ENCODE measurements around the gene LNPK.
"Not testable (repeated sequence)": the region's sequence is repeated elsewhere in the genome, so short reads cannot be mapped to it uniquely, and the experiment has no call there.

The LNPK gene

GRCh38 chr2:175973373-175973772 is 28.7 kb downstream of the LNPK start:
- DNase-seq = no peak

- no peak for DNase-seq
Measured at GRCh38 chr2:175966839-175967238, 35.2 kb downstream of the LNPK start.

- no peak for DNase-seq
Measured at GRCh38 chr2:175965773-175966172, 36.3 kb downstream of the LNPK start.

GRCh38 chr2:175964195-175964594 is 37.9 kb downstream of the LNPK start:
- DNase-seq = no peak

DNA sequence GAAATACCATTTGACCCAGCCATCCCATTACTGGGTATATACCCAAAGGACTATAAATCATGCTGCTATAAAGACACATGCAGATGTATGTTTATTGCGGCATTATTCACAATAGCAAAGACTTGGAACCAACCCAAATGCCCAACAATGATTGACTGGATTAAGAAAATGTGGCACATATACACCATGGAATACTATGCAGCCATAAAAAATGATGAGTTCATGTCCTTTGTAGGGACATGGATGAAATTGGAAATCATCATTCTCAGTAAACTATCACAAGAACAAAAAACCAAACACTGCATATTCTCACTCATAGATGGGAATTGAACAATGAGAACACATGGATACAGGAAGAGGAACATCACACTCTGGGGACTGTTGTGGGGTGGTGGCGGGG is 38.9 kb downstream of the LNPK start:
- DNase-seq = not testable (repeated sequence)

GRCh38 chr2:175957845-175958244 is 44.2 kb downstream of the LNPK start:
- DNase-seq = no peak

DNA sequence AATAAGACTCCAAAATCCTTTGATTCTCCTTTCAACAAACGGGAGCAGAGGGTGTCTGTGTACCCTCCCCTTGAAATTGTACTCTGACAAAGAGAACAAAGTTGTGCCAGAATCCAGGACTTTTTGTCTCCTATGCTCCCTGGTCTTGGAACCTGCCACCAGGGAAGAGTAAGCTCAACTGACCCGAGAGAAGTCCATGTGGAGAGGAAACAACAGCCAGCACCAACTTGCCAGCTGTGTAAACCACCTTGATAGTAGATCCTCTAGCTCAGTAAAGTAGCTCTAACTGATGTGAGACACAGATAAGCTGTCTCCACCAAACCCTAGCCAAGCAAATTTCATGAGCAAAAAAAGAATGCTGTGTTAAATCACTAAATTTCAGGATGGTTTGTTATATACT is 46.9 kb downstream of the LNPK start:
- no peak for DNase-seq

GRCh38 chr2:175950512-175950911 is 51.6 kb downstream of the LNPK start:
- no peak for DNase-seq

GRCh38 chr2:175948191-175948590 is 53.9 kb downstream of the LNPK start:
- no peak for DNase-seq

DNA sequence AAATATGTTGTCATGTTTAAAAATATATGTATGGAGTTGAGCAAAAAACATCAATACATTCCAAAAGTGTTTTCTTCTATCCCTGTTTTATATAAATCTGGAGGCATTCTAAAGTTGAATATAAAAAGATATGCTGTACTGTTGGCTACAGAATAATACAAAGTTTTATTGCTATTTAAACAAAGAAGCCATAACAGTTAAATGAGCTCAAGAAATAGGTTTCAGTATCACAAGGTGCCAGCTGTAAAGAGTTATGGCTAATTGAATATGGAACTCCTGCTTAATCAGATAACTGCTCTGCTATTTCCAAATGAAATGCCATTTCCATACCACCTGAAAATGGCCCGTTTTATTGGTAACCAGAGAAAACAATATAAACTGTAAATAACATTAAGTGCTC is 55.0 kb downstream of the LNPK start:
- no peak for DNase-seq

GRCh38 chr2:175941699-175942098 is 60.4 kb downstream of the LNPK start:
- DNase-seq = no peak

GRCh38 chr2:175937216-175937615 is 64.9 kb downstream of the LNPK start:
- no peak for DNase-seq

DNA sequence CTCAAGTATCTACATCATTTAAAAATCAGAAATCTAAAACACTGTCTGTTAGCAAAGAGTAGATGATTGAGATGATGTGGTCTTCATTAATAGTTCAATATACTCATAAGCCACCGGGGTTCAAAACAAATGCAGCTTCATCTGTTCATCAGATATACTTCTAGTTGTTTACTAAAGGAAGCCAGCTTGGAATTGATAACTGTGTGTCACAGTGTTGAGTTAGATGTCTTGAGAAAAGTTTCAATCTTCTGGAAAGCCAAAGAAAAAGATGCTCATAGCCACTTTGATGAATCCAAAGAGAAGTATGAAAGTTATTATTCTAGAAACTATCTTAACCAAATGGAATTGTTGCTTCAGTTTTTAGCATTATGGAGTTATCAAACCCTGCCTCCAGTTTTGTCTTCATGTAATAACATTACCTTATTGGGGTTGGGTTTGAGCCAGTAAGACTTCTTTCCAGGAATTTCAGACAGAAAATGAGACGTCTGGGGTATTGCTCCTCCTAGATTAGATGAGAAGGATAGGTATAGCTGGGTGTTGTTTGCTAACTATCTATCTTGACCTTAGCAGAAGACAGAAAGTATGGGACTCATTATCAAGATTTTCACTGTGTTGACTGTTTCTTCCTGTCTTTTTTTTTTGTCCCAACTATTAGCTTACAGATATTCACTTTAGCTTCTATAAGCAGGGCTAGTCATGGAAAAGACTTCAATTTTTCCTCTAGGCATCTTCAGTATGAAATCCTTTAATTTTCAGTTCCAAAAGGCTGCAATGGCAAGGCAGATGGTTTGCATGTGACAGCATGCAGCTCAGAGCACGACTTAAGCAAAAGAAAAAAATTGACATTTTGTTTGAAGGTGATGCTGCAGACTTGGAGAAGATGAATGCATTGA is 66.5 kb downstream of the LNPK start:
- no peak for DNase-seq

- no peak for DNase-seq
Measured at GRCh38 chr2:175932675-175933074, 69.4 kb downstream of the LNPK start.

DNA sequence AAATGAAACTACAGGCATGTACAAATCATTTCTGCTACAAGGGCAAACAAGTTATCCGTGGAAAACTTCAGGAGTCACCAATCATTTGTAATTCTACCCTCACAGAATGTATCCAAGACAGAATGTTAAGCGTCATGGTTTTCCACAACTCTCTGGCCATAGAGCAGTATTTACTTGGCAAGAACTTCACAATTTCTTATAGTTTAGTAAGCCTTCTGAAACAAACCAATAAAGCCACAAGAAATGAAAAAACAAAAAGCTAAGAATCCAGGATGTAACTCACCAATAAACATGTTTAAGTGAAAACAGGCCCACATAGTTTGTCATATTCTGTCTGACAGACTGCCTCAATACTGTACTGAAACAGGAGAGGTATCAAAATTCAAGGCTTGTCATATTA is 70.3 kb downstream of the LNPK start:
- peak; percentile 87 for DNase-seq

- DNase-seq = no peak
Measured at GRCh38 chr2:175930504-175930903, 71.6 kb downstream of the LNPK start.

GRCh38 chr2:175929850-175930249 is 72.2 kb downstream of the LNPK start:
- DNase-seq = peak; percentile 8

DNA sequence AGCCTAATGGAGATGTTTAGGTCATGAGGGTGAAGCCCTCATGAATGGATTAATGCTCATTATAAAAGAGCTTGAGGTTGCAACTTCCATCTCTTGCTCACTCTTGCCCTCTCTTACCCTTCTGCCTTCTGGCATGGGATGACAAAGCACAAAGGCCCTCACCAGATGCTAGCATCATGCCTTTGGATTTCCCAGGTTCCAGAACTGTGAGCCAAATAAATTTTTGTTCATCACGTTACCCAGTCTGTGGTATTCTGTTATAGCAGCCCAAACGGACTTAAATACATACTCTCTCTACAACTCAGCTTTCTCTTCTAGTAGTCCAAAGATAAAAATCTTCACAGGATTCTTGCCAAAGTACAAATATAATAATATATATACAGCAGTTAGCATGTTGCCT is 75.8 kb downstream of the LNPK start:
- DNase-seq = peak; percentile 50

- DNase-seq = no peak
Measured at GRCh38 chr2:175922160-175922559, 79.9 kb downstream of the LNPK start.

DNA sequence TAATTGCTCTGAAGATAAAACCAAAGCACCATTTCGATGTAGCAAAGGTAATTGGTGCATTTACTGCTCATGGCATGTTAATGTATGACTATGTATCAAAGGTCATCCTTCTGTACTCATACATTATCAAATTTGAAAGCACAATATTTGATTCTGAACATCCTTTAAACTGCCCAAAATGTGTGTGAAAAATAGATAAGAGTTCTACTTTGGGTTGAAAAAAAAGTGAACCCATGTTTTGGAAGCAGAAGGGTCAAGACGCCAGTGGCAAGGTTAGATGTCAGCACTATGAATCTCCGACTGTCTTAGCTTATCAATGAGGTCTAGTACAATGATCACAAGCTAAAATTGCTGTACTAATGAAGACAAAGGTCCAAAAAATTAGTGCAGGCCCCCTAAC is 83.1 kb downstream of the LNPK start:
- DNase-seq = no peak

DNA sequence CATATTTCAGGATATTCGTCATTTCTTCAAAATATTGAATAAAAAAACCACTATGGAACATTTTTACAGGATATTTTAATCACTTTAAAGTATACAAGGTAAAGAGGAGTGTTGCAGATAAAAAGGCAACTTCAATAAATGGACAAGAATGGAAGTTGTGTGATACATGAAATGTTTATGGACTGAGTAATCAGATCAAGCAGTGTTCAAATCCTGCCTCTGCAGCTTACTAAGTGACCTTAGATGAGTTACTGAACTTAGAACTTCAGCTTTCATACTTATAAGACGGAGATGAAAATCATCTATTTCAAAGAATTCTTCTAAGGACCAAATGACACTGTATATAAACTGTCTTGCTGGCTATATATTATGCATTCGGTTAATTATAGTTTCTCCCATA is 87.2 kb downstream of the LNPK start:
- no peak for DNase-seq

- not testable (repeated sequence) for DNase-seq
Measured at GRCh38 chr2:175913849-175914743, 88.0 kb downstream of the LNPK start.

DNA sequence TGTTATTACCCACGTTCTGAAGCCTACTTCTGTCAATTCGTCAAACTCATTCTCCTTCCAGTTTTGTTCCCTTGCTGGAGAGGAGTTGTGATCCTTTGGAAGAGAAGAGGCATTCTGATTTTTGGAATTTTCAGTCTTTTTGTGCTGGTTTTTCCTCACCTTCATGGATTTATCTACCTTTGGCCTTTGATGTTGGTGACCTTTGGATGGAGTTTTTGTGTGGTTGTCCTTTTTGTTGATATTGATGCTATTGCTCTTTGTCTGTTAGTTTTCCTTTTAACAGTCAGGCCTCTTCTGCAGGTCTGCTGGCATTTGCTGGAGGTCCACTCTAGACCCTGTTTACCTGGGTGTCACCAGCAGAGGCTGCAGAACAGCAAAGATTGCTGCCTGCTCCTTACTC is 88.8 kb downstream of the LNPK start:
- not testable (repeated sequence) for DNase-seq

- DNase-seq = no peak
Measured at GRCh38 chr2:175904035-175904434, 98.0 kb downstream of the LNPK start.

All from fibroblast of skin of abdomen (primary cell).